ENCODE results near the gene MYH9.

DNA sequence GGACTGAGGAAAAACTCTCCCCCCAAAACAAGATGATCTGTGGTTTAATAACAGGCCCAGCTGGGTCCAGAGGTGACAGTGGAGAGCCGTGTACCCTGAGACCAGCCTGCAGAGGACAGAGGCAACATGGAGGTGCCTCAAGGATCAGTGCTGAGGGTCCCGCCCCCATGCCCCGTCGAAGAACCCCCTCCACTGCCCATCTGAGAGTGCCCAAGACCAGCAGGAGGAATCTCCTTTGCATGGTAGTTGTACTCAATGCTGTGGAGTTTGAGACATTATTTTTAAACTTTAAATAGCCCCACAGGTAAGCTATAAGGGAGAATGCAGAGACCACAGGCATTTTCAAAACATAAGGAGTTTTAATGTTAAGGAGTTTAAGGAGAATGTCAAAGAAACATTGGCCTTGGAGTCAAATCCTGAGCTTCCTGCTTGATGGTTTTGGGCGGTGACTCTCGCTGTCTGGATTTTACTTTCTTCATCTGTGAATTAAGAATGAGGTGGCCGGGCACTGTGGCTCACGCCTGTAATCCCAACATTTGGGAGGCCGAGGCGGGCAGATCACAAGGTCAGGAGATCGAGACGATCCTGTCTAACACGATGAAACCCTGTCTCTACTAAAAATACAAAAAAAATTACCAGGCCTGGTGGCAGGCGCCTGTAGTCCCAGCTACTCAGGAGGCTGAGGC is 128.0 kb downstream of the MYH9 start:
- TF ChIP-seq, protein P1, sequence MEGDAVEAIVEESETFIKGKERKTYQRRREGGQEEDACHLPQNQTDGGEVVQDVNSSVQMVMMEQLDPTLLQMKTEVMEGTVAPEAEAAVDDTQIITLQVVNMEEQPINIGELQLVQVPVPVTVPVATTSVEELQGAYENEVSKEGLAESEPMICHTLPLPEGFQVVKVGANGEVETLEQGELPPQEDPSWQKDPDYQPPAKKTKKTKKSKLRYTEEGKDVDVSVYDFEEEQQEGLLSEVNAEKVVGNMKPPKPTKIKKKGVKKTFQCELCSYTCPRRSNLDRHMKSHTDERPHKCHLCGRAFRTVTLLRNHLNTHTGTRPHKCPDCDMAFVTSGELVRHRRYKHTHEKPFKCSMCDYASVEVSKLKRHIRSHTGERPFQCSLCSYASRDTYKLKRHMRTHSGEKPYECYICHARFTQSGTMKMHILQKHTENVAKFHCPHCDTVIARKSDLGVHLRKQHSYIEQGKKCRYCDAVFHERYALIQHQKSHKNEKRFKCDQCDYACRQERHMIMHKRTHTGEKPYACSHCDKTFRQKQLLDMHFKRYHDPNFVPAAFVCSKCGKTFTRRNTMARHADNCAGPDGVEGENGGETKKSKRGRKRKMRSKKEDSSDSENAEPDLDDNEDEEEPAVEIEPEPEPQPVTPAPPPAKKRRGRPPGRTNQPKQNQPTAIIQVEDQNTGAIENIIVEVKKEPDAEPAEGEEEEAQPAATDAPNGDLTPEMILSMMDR (conservative IDR thresholded peaks at IDR 0.05), result no peak
- TF ChIP-seq ZFX (IDR thresholded peaks at IDR 0.05), result no peak
